AG08395 (cell line): ENCODE data around the gene PAEP.

Experiments used
- DNase-seq: peaks from one replicate; pipeline ENCODE4 v3.0.0; 2012; ENCODE audit warnings: mixed read lengths, low spot score

The PAEP gene

DNA sequence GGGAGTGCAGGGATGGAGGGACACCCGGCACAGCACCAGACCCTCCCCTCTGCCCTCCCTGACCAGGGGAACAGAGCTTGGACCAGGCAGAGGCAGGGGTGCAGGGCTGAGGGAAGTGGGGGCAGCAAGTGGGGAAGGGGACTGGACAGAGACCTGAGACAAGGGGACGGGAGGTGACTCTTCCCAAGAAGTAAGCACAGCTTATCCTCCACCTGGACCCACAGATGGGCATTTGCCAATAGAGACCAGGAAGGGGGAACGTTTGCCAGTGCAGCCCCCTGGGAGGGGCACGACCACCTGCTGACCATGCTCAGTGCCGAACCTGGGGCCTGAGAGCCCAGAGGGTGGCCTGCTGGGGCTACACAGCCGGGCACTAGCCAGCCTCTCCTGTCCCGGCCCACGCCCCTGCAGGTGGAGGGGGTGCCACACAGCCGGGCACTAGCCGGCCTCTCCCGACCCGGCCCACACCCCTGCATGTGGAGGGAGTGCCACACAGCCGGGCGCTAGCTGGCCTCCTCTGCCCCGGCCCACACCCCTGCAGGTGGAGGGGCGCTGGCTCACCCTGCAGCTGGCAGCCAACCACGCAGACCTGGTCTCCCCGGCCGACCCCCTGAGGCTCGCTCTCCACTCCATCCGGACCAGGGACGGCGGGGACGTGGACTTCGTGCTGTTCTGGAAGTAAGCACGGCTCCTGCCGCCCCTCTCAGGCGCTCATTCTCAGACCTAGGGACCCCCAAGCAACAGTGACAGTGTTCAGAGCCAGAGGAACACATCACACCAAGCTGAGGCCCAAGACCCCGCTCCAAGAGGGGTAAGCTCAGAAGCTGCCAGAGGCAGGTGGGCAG lies 53.5 kb downstream of the PAEP start:
- no peak for DNase-seq

DNA sequence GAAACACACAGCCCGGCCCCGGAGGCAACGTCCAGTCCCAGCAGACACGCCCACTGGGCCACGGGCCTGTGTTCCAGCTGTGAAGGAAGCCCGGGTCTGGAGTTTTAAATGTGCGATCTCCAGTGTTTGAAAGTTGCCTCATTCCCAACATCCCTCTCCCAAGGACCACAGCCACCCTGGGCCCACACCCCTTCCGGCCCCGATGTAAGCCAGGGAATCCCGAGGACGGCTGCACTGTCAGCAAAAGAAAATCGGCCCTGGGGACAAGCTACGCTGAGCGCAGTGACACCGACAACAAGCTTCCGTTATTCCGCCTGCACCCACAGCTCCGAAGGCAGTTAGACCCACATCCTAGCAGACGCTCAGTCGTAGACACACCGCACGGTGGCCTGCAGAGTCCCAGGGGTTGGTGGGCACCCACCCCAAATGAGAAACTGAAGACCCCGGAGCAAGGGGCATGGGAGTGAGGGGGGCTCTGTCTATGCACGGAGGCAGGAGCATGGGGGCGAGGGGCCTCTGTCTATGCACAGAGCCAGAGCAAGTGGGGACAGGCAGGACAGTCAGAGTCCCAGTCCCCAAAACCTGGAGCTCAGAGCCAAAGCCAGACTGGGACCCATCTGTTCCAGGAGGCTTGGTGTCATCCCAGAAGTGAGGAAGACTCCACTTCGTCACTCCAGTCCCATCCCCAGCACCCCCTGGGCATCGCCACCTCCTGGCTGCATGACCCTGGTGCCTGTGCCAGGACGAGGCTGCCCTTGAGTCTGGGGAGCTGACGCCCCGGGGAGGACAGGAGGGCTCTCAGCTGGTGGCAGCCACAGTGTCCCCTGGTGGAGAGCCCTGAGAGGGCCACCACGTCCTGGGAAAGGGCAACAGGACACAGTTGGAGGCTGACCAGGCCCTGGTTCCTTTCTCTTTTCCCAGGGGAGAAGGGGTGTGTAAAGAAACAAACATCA lies 54.4 kb downstream of the PAEP start:
- DNase-seq, result no peak
